GM19025 (cell line): ENCODE results near the gene GCNT3.

ENCODE experiments used
- ATAC-seq: cut with Tn5 transposase; IDR thresholded peaks from one replicate; pipeline ENCODE4 v1.9.1; 2021; ENCODE audit warnings: mild to moderate bottlenecking, low read depth, moderate library complexity; ENCODE audit not compliant: unreplicated experiment

GCNT3 gene, protein sequence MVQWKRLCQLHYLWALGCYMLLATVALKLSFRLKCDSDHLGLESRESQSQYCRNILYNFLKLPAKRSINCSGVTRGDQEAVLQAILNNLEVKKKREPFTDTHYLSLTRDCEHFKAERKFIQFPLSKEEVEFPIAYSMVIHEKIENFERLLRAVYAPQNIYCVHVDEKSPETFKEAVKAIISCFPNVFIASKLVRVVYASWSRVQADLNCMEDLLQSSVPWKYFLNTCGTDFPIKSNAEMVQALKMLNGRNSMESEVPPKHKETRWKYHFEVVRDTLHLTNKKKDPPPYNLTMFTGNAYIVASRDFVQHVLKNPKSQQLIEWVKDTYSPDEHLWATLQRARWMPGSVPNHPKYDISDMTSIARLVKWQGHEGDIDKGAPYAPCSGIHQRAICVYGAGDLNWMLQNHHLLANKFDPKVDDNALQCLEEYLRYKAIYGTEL

DNA sequence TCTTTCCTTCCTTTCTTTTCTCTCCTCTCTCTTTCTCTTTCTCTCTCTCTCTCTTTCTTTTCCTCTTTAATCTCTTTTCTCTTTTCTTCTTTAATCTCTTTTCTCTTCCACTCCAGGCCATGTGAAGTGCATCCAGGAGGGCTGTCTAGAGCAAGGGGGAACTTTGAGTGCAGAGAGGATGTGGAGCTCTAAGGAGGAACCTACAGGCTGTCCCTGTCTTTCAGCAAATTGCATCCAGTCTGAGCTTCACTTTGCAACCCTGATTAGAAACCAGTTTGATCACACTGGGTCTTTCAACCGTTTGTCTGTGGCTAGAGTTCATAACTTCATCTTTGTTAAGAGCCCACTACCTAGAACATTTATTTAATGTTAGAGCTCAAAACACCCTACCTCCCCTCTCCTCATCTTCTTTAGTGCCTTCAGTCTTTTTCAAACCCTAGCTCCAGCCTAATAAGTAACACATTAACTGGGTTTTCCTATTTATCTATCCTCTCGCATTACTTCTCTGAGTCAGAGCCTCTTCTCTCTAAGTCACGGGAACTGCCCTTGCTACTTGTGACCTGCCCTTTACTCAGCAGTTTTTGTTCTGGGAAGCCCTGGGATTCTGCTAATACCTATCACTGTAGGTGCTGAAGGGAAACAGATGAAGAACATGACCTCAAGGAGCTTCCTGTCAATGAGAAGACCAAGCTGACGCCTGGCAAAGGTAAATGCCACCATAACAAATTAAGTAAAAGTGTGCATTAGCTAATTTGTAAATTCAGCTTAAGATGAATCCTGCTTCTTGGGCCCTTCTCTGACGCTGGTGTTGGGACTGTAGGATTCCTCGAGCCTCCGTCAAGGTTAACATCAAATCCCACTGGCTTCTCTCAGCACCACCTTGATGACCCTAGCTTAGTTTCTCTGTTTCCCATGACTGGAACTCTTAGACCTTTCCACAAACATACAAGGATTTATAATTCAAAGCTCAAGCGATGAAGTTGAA is at the start of gene GCNT3:
GCNT3 (plus strand) TSS at position 508 of the 985 bp plus-strand sequence. CDS start 6,456 bp downstream, outside the sequence.
- ATAC-seq: no peak

DNA sequence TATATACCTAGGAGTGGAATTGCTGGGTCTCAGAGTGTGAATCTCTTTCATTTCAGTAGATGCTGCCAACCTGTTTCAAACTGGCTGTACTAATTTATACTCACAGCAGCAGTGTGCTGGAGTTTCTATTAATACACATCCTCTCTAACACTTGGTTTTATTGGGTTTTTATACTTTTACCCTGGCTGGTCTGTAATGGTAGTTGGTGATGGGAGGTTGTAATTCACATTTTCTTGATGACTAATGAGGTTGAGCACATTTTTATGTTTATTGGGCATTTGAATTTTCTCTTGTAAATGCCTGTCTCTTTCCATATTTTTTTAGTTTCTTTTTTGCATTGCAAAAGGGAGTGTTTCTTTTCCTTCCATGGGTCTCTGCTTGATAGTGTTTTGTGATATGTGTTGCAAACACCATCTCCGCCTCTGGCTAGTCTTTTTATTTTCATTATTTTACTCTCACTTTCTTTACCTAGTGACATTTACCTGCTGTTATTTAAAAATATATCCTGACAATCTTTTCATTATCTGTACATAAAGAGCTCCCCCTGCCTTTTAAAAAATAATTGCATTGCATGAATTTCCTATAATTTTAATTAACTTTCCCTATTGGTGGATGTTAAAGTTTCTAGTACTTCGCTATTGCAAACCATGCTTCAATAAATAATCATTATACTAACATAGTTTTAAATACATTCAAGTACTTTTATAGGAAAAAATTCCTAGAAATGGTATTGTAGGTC is 49.0 kb upstream of the GCNT3 start:
- ATAC-seq: no peak

DNA sequence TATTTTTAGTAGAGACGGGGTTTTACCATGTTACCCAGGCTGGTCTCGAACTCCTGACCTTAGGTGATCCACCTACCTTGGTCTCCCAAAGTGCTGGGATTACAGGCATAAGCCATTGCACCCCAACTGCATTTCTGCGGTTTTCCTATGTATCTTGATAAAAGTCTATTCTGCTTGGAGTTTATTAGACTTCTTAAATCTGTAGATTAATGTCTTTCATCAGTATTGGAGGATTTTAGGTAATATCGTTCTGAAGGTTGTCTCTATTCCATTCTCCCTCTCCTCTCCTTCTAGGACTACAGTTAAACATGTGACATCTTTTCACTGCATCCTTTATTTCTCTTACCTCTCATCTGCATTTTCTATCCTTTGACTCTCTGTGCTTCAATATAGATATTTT is 46.3 kb upstream of the GCNT3 start:
- no peak for ATAC-seq

DNA sequence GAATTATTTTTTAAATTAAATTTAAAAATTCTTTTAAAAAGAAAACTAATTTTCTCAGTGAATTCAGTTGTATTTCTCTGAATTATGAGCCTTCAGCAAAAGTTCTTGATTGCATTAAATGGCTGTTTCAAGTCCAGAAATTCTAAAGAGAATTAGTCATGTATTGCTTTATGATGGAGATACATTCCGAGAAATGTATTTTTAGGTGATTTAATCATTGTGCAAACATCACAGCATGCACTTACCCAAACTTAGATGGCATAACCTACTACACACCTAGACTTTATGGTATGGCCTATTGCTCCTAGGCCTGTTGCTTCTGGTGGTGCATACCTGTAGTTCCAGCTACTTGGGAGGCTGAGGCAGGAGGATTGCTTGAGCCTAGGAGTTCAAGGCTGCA is 44.3 kb upstream of the GCNT3 start:
- ATAC-seq: no peak

DNA sequence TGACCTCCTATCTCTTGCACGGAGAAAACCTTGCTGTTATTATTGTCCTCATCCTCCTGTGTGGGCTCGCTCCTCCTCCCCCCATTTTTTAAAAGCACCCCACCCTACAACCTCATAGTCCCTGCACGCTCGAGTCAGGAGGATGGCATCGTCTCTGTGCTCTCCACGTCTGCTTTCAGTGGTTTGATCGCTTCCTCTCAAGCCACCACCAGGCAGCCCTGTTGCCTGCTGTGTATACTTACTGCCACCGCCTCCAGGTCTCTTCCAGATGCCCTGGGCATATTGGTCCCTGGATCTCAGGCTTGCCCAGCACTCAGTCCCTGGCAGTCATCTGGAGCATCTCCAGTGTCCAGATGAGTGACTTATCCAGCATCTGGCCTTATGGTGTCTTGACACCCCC is 42.1 kb upstream of the GCNT3 start:
- no peak for ATAC-seq

DNA sequence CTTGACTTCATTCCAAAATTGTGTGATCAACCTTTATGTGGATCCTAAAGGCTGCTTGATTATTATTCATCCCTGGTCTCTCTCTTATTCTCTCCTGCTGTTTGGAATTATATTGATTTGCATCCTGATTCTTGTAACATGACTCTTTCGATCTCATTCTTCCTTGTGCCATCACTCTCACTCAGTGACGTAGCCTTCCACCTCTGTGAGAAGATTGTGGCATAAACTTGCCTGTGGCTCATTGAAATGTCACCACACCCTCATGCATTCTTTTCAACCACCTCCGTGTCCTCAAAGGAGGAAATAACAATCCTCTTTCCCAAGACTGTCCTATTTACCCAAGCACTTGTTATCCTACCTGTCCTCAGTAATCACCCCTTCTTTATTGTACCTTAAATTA is 41.3 kb upstream of the GCNT3 start:
- no peak for ATAC-seq

DNA sequence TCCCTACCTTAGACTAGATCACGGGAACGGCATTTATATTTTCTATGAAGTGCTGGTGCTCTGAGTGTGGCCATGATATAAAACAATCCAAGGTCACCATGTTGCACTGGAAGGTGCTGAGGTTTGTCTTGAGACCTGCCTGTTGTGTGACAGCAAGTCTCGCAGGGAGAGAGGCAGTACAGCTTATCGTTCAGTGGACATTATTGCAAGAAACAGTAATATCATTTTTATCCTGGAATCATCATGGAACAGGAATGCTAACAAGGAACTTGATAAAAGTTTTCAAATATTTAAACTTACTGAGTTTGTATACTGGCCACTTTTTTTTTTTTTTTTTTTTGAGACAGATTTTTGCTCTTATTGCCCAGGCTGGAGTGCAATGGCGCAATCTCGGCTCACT is 40.0 kb upstream of the GCNT3 start:
- ATAC-seq: no peak

DNA sequence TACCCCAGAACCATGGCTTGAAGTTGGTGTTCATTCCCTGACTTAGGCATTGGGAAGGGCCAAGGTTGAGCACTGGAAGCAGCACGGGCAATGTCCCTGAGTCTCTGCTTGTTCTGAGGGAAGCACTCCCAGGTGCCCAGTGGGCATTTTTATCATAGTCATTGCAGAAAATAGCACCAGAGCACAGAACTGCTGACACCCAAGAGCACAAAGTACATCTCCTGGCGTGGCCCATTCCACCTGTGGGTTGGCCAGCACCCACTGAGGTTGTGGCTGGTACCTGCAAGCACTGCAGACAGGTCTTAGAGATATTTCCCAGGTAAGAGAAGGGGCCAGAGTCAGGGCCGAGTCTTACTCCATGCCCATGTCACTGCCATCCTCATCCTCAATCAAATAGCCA is 28.5 kb upstream of the GCNT3 start:
- no peak for ATAC-seq

DNA sequence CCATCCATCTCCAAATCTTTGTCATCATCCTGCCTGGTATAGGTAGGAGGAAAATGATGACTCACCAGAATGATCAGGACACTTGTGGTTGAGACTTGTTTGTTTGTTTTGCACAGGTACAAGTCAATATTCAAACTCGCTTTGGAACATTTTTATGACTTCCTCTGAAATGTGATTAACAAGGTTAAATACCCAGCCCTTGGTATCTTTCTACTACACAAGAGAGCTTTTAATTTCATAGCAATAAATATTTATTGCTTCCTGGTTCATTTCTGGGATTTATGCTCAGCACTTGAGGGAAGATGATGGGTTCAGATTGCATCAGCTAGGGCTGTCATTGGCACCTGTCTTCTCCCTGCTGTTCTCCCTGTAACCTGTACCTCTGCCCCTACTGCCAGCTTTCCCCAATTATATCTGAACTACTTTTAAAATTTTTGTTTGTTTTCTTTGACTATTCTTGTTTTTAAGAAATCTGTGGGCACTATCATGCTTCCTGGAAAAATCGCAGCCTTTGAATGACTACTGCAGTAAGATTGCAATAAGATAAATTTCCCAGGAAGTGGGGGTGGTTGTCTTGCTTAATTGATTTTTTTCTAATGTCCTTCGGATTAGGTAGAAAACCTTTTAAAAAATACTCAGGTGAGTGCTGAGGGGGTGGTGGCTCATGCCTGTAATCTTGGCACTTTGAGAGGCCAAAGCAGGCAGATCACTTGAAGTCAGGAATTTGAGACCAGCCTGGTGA is 24.3 kb upstream of the GCNT3 start:
- ATAC-seq: no peak

DNA sequence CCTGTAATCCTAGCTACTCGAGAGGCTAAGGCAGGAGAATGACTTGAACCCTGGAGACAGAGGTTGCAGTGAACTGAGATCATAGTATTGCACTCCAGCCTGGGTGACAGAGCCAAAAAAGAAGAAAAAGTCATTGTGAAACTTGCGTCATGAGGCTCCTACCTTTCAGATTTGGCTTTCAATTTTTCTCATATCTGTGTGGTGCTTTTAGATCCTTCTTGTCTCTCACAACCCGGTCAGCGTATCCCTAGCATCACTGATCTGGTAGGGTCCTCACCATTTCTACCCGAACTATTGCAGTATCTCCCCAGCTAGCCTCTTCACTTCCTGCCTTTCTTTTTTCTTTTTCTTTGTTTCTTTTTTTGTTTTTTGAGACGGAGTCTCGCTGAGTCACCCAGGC is 21.6 kb upstream of the GCNT3 start:
- no peak for ATAC-seq

DNA sequence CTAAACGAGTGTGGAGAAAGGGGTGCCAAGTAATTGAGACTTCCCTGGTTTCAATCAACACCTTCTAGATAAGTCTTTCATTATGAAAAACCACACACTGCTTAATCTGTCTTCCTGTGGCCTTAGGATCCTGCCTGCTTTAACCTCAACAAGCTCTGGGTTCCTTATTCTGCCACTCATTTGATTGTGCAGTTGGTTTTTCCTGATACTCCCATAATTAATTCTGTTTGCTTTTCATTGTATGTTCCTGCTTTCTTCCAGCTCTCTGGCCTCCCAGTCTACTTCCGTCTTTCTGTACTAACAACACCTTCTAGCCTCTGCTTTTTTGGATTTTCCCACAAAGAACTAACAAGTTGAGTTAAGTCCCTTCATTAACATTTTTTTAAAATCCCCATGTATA is 20.2 kb upstream of the GCNT3 start:
- ATAC-seq: no peak

DNA sequence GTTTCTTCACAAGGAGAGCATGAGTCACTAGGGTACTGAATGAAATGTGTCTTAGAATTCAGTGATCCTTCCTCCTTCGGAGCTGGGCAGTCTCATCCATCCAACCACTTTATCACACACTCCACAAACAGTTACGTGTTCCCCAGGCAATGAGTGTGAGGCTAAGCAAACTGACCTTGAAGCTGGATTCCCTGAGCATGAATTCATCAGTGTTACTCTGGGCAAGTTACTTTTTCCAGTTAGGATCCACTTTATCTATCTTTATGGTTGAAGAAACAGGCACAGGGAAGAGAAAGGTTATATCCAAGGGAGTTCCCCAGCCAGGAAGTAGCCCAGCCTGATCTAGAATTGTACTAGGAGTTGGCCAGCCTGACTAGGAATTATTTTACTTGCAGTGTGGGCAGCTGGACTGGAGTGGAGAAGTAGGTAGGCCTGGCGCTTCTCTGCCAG is 17.1 kb upstream of the GCNT3 start:
- no peak for ATAC-seq

DNA sequence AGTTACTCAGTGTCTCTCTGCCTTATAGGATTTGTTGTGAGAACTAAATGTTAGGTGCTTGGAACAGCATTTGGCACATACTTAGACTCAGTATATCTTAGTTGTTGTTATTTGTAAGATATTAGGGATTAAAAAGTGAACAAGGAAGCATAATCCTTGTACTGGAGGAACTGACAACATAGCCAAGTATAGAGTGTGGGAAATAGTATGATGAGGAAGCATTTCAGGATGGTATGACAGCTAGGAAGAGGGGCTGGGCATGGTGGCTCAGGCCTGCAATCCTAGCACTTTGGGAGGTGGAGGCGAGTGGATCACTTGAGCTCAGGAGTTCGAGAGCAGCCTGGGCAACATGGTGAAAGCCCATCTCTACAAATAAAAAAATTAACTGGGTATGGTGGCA is 16.6 kb upstream of the GCNT3 start:
- ATAC-seq: no peak

DNA sequence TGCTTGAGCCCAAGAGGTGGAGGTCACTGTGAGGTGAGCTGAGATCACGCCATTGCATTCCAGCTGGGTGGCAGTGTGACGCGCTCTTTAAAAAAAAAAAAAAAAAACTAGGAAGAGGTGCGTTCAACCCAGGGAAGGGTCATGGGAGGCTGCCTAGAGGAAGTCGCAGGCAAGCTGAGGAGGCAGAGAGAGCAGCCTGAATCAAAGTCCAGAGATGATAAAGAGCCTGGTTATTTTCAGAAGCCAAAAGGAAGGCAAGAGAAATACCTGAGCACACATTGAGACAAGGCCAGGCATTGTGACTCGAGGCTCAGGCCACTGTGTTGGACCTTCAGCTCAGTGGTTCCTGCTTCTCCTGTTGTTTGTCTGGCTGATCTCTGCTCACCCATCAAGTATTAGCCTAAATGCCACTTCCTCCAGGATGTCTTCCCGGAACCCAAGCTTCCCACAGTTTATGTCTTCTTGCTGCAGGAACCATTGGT is 16.1 kb upstream of the GCNT3 start:
- ATAC-seq: no peak

DNA sequence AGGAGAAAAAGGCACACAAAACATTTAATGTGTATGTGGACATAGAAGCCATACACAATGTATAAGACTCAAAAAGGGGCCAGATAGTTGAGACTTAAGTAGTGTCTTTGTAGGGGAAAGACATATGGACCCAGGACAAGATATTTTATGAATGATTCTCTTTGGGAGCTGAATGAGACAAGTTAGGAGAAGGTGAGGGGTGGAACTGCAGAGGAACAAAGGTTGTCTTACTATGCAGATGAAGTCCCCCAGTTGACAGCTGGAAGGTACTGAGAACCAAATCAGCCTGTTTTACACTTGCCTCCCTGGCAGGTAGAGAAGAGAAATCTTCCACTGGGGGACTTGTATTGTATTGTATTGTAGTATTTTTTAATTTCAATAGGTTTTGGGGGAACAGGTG is 14.9 kb upstream of the GCNT3 start:
- no peak for ATAC-seq

DNA sequence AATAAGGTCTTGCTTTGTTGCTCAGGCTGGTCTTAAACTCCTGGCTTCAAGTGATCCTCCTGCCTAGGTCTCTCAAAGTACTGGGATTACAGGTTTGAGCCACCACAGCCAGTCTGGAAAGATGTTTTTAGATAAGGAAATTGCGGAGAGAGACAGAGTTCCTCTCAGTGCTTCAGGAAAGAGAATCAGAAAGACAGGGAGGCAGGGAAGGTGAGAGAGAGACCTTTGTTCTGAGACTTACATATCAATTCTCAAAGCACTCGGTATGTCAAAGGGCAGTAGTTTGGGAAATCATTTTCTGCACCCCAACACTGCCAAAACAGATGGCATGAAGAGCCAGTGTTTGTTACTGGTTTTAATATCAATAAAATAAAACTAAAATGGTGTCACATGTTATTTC is 13.1 kb upstream of the GCNT3 start:
- no peak for ATAC-seq

DNA sequence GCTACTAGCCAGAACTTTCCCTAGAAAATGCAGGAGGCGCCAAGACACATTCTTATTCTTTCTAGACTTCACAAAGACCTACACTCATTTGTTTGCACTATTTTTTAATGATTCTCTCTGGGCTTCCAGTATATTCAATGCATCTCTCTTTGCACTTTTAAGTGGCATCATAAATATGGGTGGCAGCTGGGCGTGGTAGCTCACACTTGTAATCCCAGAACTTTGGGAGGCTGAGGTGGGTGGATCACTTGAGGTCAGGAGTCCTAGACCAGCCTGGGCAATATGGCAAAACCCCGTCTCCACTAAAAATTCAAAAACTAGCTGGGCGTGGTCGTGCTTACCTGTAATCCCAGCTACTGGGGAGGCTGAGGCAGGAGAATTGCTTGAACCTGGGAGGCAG is 5.6 kb upstream of the GCNT3 start:
- ATAC-seq: no peak

DNA sequence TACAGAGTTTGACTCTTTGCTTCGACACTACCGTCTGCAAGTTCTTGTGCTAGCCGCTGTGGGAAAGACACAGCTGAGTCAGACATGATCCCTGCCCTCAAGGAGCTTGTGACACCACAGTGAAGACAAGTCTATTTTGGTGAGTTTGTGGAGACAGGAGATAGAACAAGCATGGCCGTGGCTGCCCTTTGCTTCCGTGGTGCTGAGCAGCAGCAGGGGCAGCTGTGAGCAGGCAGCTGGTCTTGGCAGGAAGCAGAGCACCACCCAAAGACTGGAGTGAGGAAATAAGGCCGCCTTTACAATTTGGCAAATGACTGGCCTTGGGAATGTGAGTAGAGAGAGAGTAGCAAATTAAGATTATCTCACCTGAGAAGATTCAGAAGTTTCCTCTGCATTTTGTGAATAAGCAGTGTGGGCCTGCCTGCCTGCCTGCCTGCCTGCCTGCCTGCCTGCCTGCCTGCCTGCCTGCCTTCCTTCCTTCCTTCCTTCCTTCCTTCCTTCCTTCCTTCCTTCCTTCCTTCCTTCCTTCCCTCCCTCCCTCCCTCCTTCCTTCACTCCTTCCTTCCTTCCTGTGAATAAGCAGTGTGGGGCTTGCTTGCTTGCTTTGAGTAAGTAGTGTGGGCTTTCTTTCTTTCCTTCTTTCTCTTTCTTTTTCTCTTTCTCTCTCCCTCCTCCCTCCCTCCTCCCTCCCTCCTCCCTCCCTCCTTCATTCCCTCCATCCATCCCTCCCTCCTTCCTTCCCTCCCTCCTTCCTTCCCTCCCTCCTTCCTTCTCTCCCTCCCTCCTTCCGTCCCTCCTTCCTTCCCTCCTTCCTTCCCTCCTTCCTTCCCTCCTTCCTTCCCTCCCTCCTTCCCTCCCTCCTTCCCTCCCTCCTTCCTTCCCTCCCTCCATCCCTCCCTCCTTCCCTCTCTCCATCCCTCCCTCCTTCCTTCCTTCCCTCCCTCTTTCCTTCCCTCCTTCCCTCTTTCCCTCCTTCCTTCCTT is 1.6 kb upstream of the GCNT3 start:
- ATAC-seq: no peak

DNA sequence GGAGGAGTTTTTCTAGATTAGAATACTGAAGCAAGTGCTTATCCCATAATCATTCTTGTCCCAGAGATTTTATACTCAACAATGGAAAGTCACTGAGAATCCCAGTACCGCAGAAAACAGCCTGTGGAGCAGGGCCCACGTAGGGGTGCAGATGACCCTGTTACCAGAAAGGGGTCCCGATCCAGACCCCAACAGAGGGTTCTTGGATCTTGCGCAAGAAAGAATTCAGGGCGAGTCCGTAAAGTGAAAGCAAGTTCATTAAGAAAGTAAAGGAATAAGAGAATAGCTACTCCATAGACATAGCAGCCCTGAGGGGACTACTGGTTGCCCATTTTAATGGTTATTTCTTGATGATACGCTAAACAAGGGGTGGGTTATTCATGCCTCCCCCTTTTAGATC is 2.6 kb downstream of the GCNT3 start:
- no peak for ATAC-seq
